NT2/D1 (cell line): ENCODE data around the gene FAM162A.

Experiments used
- SUZ12 ChIP-seq: IDR thresholded peaks from 2 replicates; pipeline ENCODE4 v1.6.1; 2011; ENCODE audit not compliant: insufficient read length, insufficient read depth; ENCODE audit errors: extremely low read depth
- YY1 ChIP-seq: IDR thresholded peaks from 2 replicates; pipeline ENCODE4 v1.6.1; 2011; ENCODE audit not compliant: insufficient read length, insufficient read depth

DNA sequence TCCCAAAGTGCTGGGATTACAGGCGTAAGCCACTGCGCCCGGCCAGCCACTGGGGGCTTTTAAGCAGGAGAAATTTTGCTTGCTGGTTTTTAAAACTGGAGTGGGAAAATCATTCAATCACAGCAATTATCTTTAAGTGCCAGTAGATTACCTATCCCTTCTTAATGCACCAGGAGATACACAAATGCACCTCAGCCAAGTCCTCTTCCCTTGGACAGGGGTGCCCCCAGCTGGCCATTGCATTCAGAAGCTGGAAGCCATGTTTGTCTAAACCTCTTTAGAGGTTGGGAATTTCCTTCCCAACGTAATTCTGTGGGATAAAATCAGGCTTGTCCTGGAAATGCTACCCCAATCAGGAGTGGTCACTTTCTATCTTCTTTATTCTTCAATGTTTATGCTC is 27.6 kb upstream of the FAM162A start:
- TF ChIP-seq YY1 (peak; percentile 37), SUZ12 (no peak)
